ENCODE data around the gene OR5L1. TPM values are rescaled to one million over a fixed set of nuclear protein-coding genes. Genes with fewer than 3 reads are reported as not detected.

The OR5L1 gene
- not detected for total RNA-seq

DNA sequence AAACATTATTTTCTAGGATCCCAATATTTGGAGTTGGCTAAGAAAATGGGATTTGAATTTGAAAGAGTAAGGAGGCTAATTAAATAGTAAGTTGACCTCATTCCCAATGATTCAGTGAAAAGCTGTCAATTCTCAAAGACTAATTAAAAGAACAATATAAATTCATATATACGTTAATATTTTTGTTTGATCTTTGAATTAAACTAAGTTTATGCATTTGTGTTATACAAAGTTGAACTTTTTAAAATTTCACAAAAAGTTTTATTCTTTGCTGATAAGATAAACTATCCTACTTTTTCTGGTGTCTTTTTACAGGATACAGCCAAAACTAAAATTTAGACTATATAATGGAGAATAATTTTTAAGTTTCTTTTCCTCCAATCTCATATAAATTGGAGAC is at the start of gene OR5L1:
Gene OR5L1, plus strand, starts transcription at position 301 of the 400 bp plus-strand sequence. CDS start 100 bp downstream, outside the sequence.
- no peak for DNase-seq

DNA sequence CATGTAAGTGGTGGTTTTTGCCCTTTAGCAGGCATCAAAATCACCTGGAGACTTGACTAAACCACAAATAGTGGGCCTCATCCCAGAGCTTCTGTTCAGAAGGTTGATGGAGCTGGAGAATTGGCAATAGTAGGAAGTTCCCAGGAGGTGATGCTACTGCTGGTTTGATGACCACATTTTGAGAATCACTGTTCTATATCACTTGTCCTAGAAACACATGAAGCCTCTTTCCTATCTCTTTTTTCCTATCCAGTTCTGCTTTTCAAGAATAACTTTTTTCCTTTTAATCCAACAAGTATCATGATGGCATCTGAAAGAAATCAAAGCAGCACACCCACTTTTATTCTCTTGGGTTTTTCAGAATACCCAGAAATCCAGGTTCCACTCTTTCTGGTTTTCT is 38.0 kb upstream of the OR5L1 start, which contains the start of gene OR5D13:
Gene OR5D13, plus strand, starts transcription at position 301 of the 400 bp plus-strand sequence. Its CDS starts 0 bp downstream, at position 301.
- no peak for DNase-seq

DNA sequence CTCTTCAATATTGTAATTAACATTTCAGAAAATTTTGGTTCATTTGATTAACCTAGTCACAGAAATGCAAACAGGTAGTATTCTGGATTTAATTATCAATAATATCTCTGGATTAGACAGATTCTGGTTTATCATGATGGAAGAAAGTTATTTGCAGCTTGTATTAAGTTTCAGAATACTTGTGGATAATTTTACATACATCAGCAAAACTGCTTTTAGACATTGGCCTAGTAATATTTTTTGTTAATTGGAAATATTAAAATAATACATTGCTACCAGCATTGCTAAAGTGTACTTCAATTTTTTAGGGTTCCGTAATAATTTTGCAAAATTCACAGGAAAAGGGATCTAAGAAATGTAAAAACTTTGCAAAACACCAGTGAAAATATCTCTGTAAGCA is 19.6 kb upstream of the OR5L1 start:
- no peak for DNase-seq

DNA sequence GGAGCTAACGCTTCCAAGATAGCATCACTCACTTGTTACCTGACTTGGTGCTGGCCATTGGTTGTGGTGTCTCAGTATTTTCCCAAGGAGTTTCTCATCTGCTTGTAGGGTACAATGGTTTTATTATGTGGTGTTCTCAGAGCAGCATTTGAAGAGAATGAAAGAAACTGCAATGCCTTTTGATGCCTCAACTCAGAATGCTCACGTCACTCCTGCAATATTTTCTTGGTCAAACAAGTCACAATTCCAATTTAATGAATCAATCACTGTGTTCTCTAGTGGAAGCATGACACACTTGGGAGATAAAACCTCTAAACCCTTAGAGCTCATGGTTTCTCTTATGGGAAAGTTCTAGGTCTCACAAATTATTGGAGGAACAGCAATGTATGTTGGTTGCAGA is 17.8 kb upstream of the OR5L1 start:
- DNase-seq = no peak

DNA sequence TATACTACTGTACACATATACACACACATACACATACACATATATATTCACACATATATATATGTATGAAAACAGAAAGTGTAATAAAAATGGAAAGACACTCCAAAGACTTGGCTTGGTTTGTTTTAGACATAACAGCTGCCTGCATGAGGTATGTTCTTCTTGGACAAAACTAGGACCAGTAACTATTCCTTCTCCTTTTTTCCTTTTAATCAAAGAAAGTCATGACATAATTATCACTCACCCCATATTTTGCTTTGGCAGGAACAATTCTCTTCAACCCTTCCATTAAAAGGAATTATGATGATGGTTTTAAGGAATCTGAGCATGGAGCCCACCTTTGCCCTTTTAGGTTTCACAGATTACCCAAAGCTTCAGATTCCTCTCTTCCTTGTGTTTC is 15.9 kb upstream of the OR5L1 start, which contains the start of gene OR5D14:
Gene OR5D14, plus strand, starts transcription at position 301 of the 400 bp plus-strand sequence. Its CDS starts 0 bp downstream, at position 301.
- no peak for DNase-seq

DNA sequence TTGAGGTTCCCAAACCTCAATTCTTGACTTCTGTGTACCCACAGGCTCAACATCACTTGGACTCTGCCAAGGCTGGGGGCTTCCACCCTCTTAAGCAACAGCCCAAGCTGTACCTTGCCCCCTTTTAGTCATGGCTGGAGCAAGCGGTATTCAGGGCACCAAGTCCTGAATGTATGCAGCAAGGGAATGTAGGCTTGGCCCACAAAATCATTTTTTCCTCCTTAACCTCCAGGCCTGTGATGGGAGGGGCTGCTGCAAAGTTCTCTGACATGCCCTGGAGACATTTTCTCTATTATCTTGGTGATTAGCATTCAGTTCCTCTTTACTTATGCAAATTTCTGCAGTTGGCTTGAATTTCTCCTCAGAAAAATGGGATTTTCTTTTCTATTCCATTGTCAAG is 4.9 kb upstream of the OR5L1 start:
- DNase-seq = no peak

DNA sequence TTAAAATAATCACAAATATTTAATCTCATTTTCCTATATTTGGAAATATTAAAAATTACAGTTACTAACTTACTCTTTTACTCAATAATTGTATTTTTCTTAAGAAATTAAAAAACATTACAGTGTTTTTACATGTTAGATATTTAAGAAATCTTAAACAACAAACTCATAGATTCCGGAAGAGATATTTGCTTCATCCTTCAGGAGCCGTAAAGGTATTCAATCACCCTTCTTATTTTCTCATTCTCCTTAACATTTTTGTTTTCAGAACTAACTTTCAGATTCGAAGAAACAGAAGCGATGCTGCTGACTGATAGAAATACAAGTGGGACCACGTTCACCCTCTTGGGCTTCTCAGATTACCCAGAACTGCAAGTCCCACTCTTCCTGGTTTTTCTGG is 8.2 kb downstream of the OR5L1 start, which contains the start of gene OR5D18:
Gene OR5D18, plus strand, starts transcription at position 301 of the 400 bp plus-strand sequence. Its CDS starts 0 bp downstream, at position 301.
- DNase-seq = no peak

DNA sequence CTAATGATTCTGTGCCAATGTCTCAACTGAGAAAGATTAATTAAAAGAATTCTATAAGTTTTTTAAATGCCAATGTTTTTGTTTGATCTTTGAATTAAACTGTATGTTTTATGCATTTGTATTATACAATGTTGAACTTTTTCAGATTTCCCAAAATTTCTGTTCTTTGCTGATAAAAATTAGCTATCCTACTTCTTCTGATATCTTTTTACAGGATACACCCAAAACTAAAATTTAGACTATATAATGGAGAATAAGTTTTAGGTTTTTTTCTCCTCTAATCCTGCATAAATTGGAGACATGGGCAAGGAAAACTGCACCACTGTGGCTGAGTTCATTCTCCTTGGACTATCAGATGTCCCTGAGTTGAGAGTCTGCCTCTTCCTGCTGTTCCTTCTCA is 15.8 kb downstream of the OR5L1 start, which contains the start of gene OR5L2:
Gene OR5L2, plus strand, starts transcription at position 301 of the 400 bp plus-strand sequence. Its CDS starts 0 bp downstream, at position 301.
- no peak for DNase-seq

DNA sequence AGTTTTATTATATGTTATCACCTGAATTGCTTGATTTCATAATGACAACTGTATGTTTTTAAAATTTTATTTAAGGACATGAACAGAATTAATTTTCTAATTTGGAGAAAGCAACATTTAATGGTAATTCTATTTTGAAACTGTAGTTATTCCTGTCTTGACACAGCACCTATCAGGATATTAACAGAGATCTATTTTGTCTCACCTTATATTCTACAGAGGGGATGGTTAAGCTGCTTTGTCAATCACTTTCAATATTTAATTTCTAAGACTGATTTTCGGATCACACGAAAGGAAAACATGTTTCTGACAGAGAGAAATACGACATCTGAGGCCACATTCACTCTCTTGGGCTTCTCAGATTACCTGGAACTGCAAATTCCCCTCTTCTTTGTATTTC is 27.3 kb downstream of the OR5L1 start, which contains the start of gene OR5D16:
Gene OR5D16, plus strand, starts transcription at position 301 of the 400 bp plus-strand sequence. Its CDS starts 0 bp downstream, at position 301.
- no peak for DNase-seq

DNA sequence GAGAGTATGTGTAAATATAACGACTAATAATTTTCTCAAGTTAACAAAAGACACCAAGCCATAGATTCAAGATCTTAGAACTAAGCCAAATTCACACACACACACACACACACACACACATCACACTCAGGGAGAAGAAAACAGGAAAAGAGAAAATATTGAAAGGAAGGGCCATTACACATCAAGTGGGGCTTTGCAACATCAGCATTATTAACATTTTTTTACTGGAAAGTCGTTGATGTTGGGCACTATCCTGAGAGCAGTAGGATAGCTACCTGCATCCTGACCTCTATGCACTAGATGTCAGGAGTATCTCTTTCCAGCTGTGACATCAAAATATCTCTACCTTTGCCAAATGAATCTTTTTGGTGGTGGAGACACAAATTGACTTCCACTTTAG is 36.3 kb downstream of the OR5L1 start:
- DNase-seq = no peak

DNA sequence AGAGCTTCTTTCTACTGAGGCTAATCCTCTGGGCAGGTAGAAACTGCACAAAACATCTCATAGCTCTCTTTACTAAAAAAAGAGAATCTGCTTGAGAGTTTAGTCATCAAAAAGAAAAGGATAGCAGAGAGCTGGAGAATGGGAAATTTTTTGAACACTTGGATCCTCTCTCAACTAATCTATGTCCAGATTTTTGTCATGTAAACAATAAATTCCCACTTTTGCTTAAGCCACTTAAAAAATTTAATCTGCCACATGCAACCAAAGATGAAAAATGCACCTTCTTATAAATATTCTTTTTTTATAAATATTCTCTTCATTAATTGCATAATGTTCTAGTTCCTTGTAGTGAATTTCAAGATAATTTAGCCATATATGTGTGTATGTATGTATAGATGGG is 37.9 kb downstream of the OR5L1 start:
- DNase-seq = no peak

DNA sequence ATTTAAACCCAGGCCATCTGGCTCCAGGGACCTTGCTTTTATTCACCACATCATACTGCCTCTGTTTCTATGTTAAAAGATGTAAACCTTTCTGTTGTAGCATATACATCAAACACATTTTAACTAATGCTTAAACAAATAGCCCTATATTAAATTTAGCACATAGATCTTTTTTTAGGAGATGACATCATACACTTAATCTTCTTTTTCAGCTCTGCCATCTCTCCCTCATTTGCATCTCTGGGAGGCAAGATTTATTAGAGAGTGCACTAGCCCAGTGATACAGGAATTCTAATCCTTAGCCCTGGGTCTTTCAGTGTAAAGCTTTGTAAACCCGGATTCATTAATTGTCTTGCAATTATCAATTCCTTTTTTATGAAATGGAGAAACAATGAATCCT is 41.0 kb downstream of the OR5L1 start:
- DNase-seq = no peak

DNA sequence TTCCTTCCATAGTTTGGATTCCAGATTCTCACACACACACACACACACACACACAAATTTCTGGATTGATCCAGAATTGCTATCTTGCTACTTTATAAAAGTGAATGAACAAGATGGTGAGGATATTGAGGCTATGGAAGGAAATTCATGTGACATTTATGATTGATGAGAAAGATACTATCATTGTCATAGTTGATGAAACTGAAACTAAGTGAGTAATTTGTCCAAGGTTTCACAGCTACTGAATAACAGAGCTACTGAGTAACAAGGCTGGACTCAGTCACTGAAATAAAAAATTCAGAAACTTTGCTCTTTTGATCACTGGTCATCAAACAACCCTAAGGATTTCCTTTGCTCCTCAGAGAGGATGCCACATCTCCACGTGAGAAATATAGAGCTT is 43.5 kb downstream of the OR5L1 start:
- no peak for DNase-seq

Other genes with a start within 250 kb of the OR5L1 start
- gene OR4C16, start 239.2 kb upstream of the OR5L1 start, total RNA-seq = not detected
- gene OR4C11, start 203.7 kb upstream of the OR5L1 start, total RNA-seq = not detected
- gene OR4P4, start 176.3 kb upstream of the OR5L1 start, total RNA-seq = not detected
- not detected for gene OR4S2, start 163.0 kb upstream of the OR5L1 start, total RNA-seq
- gene OR4C6, start 149.2 kb upstream of the OR5L1 start, total RNA-seq = not detected
- gene OR5D13, start 37.9 kb upstream of the OR5L1 start, total RNA-seq = not detected
- not detected for gene OR5D14, start 15.8 kb upstream of the OR5L1 start, total RNA-seq
- not detected for gene OR5D18, start 8.3 kb downstream of the OR5L1 start, total RNA-seq
- gene OR5L2, start 15.9 kb downstream of the OR5L1 start, total RNA-seq = not detected
- gene OR5D16, start 27.4 kb downstream of the OR5L1 start, total RNA-seq = not detected
- not detected for gene TRIM51, start 71.9 kb downstream of the OR5L1 start, total RNA-seq
- gene OR5W2, start 103.2 kb downstream of the OR5L1 start, total RNA-seq = not detected
- gene OR5I1, start 125.0 kb downstream of the OR5L1 start, total RNA-seq = not detected
- not detected for gene OR10AG1, start 158.6 kb downstream of the OR5L1 start, total RNA-seq
- gene OR5F1, start 183.3 kb downstream of the OR5L1 start, total RNA-seq = not detected
- not detected for gene OR5AS1, start 216.3 kb downstream of the OR5L1 start, total RNA-seq

Measured in skin of body (tissue), 2 donors.